ENCODE data around the gene AKR1C2. TPM values are rescaled to one million over a fixed set of nuclear protein-coding genes. Genes with fewer than 3 reads are reported as not detected.

AKR1C2 gene
- polyA plus RNA-seq, 1 donor from 2014 or later, result 170 TPM

DNA sequence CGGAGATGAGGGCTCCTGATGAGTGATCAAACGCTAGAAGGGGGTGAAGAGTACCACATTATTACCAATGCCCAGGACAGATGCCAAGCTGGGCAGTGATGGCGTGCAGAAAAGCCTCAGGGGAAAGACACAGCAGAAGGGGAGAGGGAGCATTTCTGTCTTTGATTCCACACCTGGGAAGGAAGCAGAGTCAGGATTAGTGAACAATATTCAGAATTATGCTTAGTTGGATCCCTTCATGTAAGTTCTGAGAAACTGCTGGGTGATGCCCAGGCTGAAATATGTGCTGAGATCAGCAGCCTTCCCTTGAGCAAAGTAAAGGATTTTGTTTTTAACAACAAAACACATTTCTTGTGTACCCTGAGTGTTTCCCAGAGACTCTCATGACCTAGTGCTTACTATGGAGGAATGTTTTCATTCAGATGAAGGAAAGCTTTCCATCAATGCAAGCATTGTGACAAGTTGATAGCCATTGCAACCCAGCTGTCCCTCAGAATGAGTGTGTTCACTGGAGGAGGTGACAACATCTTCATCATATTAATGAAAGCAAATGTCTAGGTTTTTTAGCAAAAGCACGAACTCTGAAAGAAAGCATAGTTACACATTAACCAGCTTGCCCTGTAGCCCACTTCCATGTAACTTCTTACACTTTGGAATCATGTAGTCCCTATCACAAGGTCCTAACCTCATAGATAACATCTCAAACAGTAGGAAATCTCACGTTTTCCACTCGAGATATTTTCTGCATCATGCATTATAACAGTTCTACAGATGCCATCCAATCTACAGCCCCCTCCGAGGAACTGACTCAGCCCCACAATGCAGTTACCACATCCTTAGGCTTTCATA, 64.2 kb downstream of the AKR1C2 start:
- no peak overlapping the region for H2AFZ ChIP-seq (ENCODE audit: low read depth, low read length)
- no peaks in the 10 kb centered on the region for H3K79me2 ChIP-seq (replicated peaks; ENCODE audit: insufficient read depth, low read length)
- H3K9ac ChIP-seq (ENCODE audit: low read length), result no peak overlapping the region
- H3K27me3 ChIP-seq (ENCODE audit: insufficient read depth, low read depth, low read length), result no peaks in the 10 kb centered on the region
- no peaks in the 10 kb centered on the region for H3K9me3 ChIP-seq (ENCODE audit: low read length)
- H3K9me2 ChIP-seq (ENCODE audit: insufficient read depth, low read length), result no peaks in the 10 kb centered on the region
- no peaks in the 10 kb centered on the region for H3K36me3 ChIP-seq (ENCODE audit: insufficient read depth, low read length)
- no peak overlapping the region for H3K27ac ChIP-seq (ENCODE audit: low read length)
- TF ChIP-seq, protein P1, sequence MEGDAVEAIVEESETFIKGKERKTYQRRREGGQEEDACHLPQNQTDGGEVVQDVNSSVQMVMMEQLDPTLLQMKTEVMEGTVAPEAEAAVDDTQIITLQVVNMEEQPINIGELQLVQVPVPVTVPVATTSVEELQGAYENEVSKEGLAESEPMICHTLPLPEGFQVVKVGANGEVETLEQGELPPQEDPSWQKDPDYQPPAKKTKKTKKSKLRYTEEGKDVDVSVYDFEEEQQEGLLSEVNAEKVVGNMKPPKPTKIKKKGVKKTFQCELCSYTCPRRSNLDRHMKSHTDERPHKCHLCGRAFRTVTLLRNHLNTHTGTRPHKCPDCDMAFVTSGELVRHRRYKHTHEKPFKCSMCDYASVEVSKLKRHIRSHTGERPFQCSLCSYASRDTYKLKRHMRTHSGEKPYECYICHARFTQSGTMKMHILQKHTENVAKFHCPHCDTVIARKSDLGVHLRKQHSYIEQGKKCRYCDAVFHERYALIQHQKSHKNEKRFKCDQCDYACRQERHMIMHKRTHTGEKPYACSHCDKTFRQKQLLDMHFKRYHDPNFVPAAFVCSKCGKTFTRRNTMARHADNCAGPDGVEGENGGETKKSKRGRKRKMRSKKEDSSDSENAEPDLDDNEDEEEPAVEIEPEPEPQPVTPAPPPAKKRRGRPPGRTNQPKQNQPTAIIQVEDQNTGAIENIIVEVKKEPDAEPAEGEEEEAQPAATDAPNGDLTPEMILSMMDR (IDR thresholded peaks at IDR 0.05; ENCODE audit: poor library complexity, severe bottlenecking), result no peak
- TF ChIP-seq REST (IDR thresholded peaks at IDR 0.05; ENCODE audit: borderline replicate concordance), result no peak
- no peak for TF ChIP-seq RAD21 (conservative IDR thresholded peaks at IDR 0.05)
- no peak for TF ChIP-seq POLR2AphosphoS5 (IDR thresholded peaks at IDR 0.05)
- H3K4me2 ChIP-seq (ENCODE audit: low read length), result no peak overlapping the region
- no peaks in the 10 kb centered on the region for H3F3A ChIP-seq (ENCODE audit: insufficient read depth, low read length, poor library complexity, severe bottlenecking)
- H4K20me1 ChIP-seq (ENCODE audit: insufficient read depth), result no peaks in the 10 kb centered on the region
- H3K4me3 ChIP-seq (ENCODE audit: low read length), result no peak overlapping the region

Small RNA genes within 50 kb of the gene (small RNA-seq; reads per million reads assigned to genes)
- 0 to 0.16 (median 0) reads per million in 3 experiments for gene RF00096

Other genes starting within 250 kb of the AKR1C2 start
- gene AKR1E2, start 177.7 kb downstream of the AKR1C2 start, polyA plus RNA-seq, result 0.30 TPM in 1 of 2 replicates, not detected in the other
- 183 and 228 TPM in 2 replicates for gene AKR1C1, start 40.4 kb downstream of the AKR1C2 start, polyA plus RNA-seq
- 1.7 and 2.7 TPM in 2 replicates for gene AKR1C3, start 90.6 kb upstream of the AKR1C2 start, polyA plus RNA-seq
- gene AKR1C8, start 181.3 kb upstream of the AKR1C2 start, polyA plus RNA-seq, result 0.54 TPM in 1 of 2 replicates, not detected in the other
- not detected in 2 replicates for gene AKR1C4, start 193.0 kb upstream of the AKR1C2 start, polyA plus RNA-seq

All from neural cell (in vitro differentiated cells).